ENCODE results near the gene POLR2I. TPM values are rescaled to one million over a fixed set of nuclear protein-coding genes. Genes with fewer than 3 reads are reported as not detected.

The POLR2I gene
- total and polyA plus RNA-seq, 2 experiments from 2014 or later = 94.0 to 413 TPM

GRCh38 chr19:36101550-36102327 lies 12.9 kb downstream of the POLR2I start:
- ATAC-seq (no peak), DNase-seq (ENCODE audit: low spot score) (no peak)
- no peak overlapping the region for H2AFZ ChIP-seq
- Mint-ChIP-seq H3K27ac (no peak overlapping the region), H3K4me1 (no peaks in the 10 kb centered on the region), H3K27me3 (ENCODE audit: insufficient read depth, low read depth, poor library complexity) (no peaks in the 10 kb centered on the region), H3K4me3 (no peak overlapping the region), H3K36me3 (ENCODE audit: low read depth) (peaks cover 56% of the 10 kb centered on the region), H3K9me3 (no peaks in the 10 kb centered on the region)
- H3K36me3 ChIP-seq (ENCODE audit: insufficient read depth) = peaks cover 12% of the 10 kb centered on the region; the same call in 1 of the 2 replicates
- TF ChIP-seq POLR2AphosphoS5 (IDR thresholded peaks at IDR 0.05; ENCODE audit: low read depth) = no peak
- no peak for TF ChIP-seq NANOG (IDR thresholded peaks at IDR 0.05; ENCODE audit: borderline replicate concordance)
- TF ChIP-seq, protein P1, sequence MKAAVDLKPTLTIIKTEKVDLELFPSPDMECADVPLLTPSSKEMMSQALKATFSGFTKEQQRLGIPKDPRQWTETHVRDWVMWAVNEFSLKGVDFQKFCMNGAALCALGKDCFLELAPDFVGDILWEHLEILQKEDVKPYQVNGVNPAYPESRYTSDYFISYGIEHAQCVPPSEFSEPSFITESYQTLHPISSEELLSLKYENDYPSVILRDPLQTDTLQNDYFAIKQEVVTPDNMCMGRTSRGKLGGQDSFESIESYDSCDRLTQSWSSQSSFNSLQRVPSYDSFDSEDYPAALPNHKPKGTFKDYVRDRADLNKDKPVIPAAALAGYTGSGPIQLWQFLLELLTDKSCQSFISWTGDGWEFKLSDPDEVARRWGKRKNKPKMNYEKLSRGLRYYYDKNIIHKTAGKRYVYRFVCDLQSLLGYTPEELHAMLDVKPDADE (IDR thresholded peaks at IDR 0.05) = no peak
- TF ChIP-seq STAT1 (IDR thresholded peaks at IDR 0.05; ENCODE audit: unreplicated experiment) = no peak
- no peak for TF ChIP-seq EZH2phosphoT487 (IDR thresholded peaks at IDR 0.05; ENCODE audit: unreplicated experiment)
- TF ChIP-seq ZNF462 (CRISPR knock-in tag; IDR thresholded peaks at IDR 0.05) = no peak
- TF ChIP-seq EZH2 (IDR thresholded peaks at IDR 0.05; ENCODE audit: low read depth, unreplicated experiment) = no peak
- TF ChIP-seq, protein P2, sequence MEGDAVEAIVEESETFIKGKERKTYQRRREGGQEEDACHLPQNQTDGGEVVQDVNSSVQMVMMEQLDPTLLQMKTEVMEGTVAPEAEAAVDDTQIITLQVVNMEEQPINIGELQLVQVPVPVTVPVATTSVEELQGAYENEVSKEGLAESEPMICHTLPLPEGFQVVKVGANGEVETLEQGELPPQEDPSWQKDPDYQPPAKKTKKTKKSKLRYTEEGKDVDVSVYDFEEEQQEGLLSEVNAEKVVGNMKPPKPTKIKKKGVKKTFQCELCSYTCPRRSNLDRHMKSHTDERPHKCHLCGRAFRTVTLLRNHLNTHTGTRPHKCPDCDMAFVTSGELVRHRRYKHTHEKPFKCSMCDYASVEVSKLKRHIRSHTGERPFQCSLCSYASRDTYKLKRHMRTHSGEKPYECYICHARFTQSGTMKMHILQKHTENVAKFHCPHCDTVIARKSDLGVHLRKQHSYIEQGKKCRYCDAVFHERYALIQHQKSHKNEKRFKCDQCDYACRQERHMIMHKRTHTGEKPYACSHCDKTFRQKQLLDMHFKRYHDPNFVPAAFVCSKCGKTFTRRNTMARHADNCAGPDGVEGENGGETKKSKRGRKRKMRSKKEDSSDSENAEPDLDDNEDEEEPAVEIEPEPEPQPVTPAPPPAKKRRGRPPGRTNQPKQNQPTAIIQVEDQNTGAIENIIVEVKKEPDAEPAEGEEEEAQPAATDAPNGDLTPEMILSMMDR (conservative IDR thresholded peaks at IDR 0.05; ENCODE audit: low read depth in 2 of 2) = no peak
- TF ChIP-seq ZNF114 (CRISPR knock-in tag; IDR thresholded peaks at IDR 0.05) = no peak
- TF ChIP-seq JUNB (IDR thresholded peaks at IDR 0.05; ENCODE audit: unreplicated experiment) = no peak
- no peak for TF ChIP-seq CREB1 (CRISPR knock-in tag; IDR thresholded peaks at IDR 0.05; ENCODE audit: low read depth)
- no peak for TF ChIP-seq REST (IDR thresholded peaks at IDR 0.05; ENCODE audit: unreplicated experiment)
- TF ChIP-seq ZNF331 (CRISPR knock-in tag; IDR thresholded peaks at IDR 0.05; ENCODE audit: low read depth) = no peak
- no peak overlapping the region for H3K27ac ChIP-seq (ENCODE audit: low read depth)
- no peaks in the 10 kb centered on the region for H3F3A ChIP-seq (replicated peaks; ENCODE audit: low read depth)
- H4K20me1 ChIP-seq (replicated peaks; ENCODE audit: insufficient read depth) = no peaks in the 10 kb centered on the region
- H3K4me3 ChIP-seq = no peak overlapping the region
- no peaks in the 10 kb centered on the region for H3K4me1 ChIP-seq (ENCODE audit: insufficient read depth)
- no peaks in the 10 kb centered on the region for H3K79me2 ChIP-seq (replicated peaks; ENCODE audit: insufficient read depth)
- H3K9me2 ChIP-seq (ENCODE audit: insufficient read depth) = no peaks in the 10 kb centered on the region
- H3K4me2 ChIP-seq = no peak overlapping the region
- H3K27me3 ChIP-seq (ENCODE audit: insufficient read depth) = no peaks in the 10 kb centered on the region
